Bronchial epithelial cell (primary cell): ENCODE measurements around the gene CACNA1G. TPM values are rescaled to one million over a fixed set of nuclear protein-coding genes. Genes with fewer than 3 reads are reported as not detected.

ENCODE experiments used
- DNase-seq: peaks from one replicate; pipeline ENCODE4 v3.0.0-alpha.2; 2010; ENCODE audit warnings: low read depth
- FAIRE-seq: peaks from 2 replicates; lab custom pipeline; 2011; peaks lifted over from hg19 to GRCh38; lab: Jason Lieb, UNC
- H3K27me3 ChIP-seq: 2 replicates; pipeline ENCODE4 v1.5.1; 2011; ENCODE audit warnings: low read length; ENCODE audit not compliant: control insufficient read depth, insufficient read depth
- H3K36me3 ChIP-seq: 2 replicates; pipeline ENCODE4 v1.5.1; 2011; ENCODE audit warnings: low read length; ENCODE audit not compliant: control insufficient read depth, insufficient read depth
- H3K4me3 ChIP-seq: 2 replicates; pipeline ENCODE4 v1.5.1; 2011; ENCODE audit warnings: mild to moderate bottlenecking, low read depth, low read length, control low read depth
- CTCF ChIP-seq: IDR thresholded peaks from 2 replicates; pipeline ENCODE4 v1.5.1; 2011; ENCODE audit warnings: mild to moderate bottlenecking, moderate library complexity, low read length, control low read depth, inconsistent platforms; ENCODE audit not compliant: insufficient read depth, severe bottlenecking
- total RNA-seq: library from RNA; depleted of rRNA; stranded (reverse); fragments of >200 nt; gene quantifications from 2 replicates; pipeline ENCODE4 v1.2.1, GENCODE V29; 2014

Gene CACNA1G
- total RNA-seq, 1 donor from 2014 or later: not detected

- no peak for DNase-seq
- Histone ChIP-seq H3K4me3 (no peak overlapping the region), H3K27me3 (no peaks in the 10 kb centered on the region), H3K36me3 (peaks cover 6% of the 10 kb centered on the region)
- TF ChIP-seq CTCF: no peak
- FAIRE-seq: no peak
Measured at GRCh38 chr17:50675190-50675589, 114.7 kb downstream of the CACNA1G start.

GRCh38 chr17:50675627-50676026 is 115.1 kb downstream of the CACNA1G start:
- H3K36me3 ChIP-seq: peaks cover 6% of the 10 kb centered on the region
- no peak overlapping the region for H3K4me3 ChIP-seq
- no peak for TF ChIP-seq CTCF
- DNase-seq: no peak
- no peak for FAIRE-seq
- no peaks in the 10 kb centered on the region for H3K27me3 ChIP-seq

- DNase-seq (peak; percentile 48), FAIRE-seq (peak; percentile 43)
- Histone ChIP-seq H3K36me3 (peaks cover 6% of the 10 kb centered on the region), H3K27me3 (no peaks in the 10 kb centered on the region), H3K4me3 (no peak overlapping the region)
- no peak for TF ChIP-seq CTCF
Measured at GRCh38 chr17:50676065-50676975, 115.8 kb downstream of the CACNA1G start.

Other genes starting within 250 kb of the CACNA1G start
- 19.5 and 26.6 TPM in 2 replicates for gene XYLT2, start 214.6 kb upstream of the CACNA1G start, total RNA-seq
- gene MRPL27, start 187.5 kb upstream of the CACNA1G start, total RNA-seq: 92.6 and 117 TPM in 2 replicates
- gene EME1, start 187.5 kb upstream of the CACNA1G start, total RNA-seq: 0.13 and 0.53 TPM in 2 replicates
- 235 and 279 TPM in 2 replicates for gene LRRC59, start 163.2 kb upstream of the CACNA1G start, total RNA-seq
- gene ACSF2, start 134.5 kb upstream of the CACNA1G start, total RNA-seq: 14.7 and 16.6 TPM in 2 replicates
- gene CHAD, start 91.8 kb upstream of the CACNA1G start, total RNA-seq: not detected in 2 replicates
- 11.5 and 14.2 TPM in 2 replicates for gene RSAD1, start 81.9 kb upstream of the CACNA1G start, total RNA-seq
- 0.13 and 0.26 TPM in 2 replicates for gene MYCBPAP, start 52.3 kb upstream of the CACNA1G start, total RNA-seq
- 2.9 and 10.9 TPM in 2 replicates for gene EPN3, start 28.0 kb upstream of the CACNA1G start, total RNA-seq
- gene SPATA20, start 13.5 kb upstream of the CACNA1G start, total RNA-seq: 18.6 and 25.0 TPM in 2 replicates
- gene ABCC3, start 74.2 kb downstream of the CACNA1G start, total RNA-seq: 17.0 and 33.2 TPM in 2 replicates
- 22.9 and 25.8 TPM in 2 replicates for gene ANKRD40, start 147.2 kb downstream of the CACNA1G start, total RNA-seq
- gene LUC7L3, start 158.9 kb downstream of the CACNA1G start, total RNA-seq: 13.7 and 24.3 TPM in 2 replicates
- gene ANKRD40CL, start 206.8 kb downstream of the CACNA1G start, total RNA-seq: not detected in 2 replicates